ENCODE data around the gene TBX21.
A peak's percentile ranks its signal among the peaks of the same experiment; 100 is the strongest.

The TBX21 gene

DNA sequence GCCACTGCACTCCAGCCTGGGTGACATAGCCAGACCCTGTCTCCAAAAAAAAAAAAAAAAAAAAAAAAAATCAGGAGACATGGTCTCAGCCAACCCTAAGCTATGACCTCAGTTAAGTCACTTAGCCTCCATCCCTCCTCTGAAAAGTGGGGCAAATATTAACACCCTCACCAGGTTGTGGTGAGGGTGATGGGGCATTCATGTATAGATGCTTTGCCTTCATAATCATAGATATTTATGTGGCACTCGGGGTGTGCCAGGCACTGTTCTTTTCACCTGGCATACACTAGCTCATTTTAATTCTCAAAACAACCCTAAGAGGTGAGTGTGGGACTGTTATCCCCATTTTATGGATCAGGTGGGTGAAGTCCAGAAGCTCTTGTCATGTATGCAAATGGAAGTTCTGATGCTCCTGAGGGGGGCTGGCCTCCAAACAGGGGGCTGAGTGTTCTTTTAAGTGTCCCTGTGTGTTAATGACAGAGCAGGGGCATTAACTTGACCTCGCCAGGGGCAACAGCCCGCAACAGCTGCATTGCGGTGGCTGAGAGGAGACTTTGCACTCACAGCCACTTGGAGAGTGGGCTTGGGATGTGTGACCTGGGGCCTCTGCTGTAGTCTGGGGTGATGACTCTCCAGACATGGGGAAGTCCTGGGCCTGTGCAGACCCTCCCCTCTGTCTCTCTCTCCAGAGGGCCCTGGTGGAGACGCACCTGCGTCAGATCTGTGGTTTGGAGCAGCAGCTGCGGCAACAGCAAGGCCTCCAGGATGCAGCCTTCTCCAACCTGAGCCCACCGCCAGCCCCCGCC lies 34.9 kb upstream of the TBX21 start:
- no peak for DNase-seq

DNA sequence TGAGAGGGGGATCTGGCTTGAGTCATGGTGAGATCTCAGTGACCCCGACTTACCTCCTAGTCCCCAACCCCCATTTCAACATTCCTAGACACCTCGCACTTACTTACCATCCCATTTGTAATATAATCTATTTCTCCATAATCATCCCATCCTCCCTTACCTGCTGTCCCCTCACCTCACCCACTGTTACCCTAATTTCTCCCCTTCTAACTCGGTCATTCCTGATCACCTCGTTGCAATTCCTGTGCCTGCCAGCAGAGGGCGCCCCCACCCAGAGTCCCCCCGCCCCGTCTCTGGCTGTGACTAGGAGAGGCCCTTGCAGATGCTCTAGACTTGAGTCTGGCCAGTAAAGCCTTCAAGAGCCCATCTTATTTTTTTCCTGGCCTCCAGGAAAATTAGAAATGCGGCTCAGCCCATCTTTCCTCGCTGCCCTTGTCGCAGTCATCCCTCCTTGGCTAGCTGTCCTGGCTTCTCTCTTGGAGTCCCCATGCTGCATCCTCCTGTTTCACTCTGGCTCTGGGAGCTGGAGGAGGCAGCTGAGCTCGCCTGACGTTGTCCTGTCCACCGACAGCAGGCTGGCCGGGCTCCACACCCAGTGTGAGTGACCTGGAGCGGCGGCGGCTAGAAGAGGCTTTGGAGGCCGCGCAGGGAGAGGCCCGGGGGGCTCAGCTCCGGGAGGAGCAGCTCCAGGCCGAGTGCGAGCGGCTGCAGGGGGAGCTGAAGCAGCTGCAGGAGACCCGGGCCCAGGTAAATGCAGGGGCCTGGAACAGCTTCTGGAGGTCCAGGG lies 34.1 kb upstream of the TBX21 start:
- DNase-seq = peak in 41 of 51 donors; percentile 7 to 76 (median 40)

DNA sequence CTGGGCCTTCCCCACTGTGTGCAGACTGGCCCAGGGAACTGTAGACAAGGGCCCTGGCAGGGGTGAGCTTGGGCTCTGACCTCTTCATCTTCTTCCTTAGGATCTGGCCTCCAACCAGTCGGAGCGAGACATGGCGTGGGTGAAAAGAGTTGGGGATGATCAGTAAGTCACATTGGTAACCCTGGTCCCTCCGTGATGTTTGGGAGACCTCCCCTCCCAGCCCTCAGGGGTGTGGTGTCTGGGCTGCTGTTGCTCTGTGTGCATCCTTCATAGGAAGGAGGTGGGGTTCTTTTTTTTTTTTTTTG lies 33.5 kb upstream of the TBX21 start:
- no peak for DNase-seq

DNA sequence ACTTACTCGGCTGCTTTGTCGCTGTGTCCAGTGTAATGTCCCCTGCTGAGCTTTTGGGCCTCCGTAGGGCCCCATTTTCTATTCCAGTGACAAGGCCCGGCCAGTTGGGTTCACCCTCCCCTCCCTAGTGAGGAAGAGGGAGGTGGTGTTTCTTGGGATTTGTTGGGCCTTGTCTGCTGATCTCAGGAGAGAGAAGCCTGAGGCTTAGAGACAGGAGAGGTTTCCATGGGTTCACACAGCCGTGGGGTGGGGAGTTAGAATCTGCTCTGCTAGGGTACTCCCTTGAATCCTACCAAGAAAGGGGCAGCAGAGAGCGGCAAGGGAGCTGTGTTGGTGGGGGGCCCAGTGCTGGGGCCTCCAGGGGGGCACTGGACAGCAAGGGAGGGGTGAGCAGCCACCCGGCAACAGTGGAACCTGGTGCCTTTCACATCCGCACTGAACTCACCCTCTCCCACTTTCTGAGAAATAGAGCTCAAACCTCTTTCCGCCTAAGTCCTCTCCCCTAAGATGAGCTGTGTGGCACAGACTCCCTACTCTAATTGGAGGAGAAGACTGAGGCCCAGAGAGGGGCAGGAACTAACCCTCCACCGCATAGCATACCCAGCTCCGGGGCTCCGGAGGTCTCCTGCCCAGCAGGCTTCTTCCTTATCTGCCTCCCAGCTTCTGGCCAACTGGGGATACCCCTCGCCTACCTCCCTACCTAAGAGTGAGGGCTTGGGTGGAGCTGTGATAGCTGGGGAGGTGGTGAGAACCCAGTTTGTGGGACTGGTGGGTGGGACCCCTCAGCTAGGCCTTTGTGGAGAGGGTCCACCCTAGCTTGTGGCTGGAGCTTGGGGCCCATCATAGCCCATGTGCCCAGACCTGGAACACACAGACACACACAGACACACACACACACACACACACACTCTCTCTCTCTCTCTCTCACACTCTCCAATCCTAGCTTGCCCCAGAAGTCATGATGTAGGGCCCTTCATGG lies 32.3 kb upstream of the TBX21 start:
- no peak for DNase-seq

DNA sequence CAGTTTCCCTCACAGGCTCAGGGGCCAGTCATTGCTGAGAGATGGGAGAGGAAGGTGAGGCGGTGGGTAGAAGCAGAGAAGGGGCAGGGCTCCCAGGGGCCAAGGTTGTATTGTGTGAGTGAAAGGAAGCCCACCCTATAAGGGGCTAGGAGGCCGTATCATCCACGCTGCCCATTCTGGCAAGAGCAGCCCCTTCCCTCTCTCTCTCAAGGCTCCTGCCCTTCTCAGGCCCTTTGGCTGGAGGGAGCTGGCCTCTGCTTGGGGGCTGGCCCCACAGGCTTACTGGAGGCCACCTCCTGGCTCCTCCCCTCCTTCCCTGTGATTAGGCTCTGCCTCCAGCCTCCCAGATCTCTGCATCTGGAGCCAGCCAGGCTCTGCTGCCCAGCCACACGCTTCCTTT lies 31.4 kb upstream of the TBX21 start:
- DNase-seq = no peak

DNA sequence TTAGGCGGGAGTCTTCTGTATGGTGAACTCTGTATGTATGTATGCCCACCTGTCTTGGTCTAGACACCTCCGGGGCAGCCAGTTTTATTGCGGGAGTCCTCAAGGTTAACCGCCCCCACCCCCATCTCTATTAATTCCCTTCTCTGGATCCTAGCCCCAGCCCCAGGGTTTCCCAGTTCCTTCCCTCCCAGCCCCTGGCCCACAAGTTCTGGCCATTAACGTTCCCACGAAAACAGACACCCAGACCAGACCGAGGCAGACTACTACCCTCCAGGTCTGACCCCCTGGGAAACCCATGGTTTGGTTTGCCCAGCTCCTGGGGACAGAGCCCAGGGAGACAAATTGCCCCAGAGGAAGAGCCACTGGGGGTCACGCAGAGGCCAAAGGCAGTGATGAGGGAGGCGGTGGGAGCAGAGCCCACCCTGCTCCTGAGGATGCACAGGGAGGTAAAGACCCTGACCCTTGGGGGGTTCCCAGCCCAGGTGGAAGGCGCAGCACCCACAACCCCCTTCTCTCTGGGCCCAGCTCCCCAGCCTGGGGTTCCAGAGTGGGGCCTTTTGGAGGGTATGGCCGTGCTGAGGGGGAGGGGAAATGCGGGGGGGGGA lies 30.5 kb upstream of the TBX21 start:
- DNase-seq = no peak

DNA sequence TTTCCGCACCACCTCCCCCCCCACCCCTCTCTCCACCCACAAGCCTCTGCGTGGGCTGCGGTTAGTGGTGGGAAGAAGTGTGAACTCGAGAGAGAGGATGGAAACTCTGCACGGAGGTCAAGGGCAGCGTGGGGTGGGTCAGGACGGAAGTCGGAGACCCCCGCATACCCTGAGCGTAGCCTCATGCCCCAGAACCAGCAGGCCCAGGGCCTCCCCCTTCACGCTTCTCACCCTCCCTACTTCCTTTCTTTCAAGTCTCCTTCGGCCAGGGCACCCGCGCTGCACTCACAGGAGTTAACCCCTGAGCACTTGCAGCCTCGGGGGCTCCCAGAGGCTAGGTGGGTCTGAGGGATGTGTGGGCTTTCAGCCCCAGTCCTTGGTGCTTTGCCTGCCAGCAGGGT lies 29.8 kb upstream of the TBX21 start:
- DNase-seq = no peak

DNA sequence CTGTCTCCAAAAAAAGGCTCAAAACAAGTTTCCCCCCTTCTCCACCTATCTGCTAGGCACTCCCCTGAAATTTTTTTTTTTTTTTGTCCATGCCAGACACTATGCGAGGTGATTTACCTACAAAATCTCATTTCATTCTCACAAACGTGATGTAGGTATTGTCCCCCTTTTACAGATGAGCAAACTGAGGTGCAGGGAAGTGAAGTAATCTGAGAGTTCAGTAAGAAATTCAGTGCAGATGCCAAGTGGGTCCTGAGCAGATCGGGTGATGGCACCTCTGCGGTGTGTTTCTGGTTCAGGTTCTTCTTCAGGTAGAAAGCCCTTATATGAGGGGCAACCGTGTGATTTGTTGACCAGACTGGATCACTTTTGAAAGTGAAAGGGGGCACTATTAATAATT lies 29.4 kb upstream of the TBX21 start:
- no peak for DNase-seq

DNA sequence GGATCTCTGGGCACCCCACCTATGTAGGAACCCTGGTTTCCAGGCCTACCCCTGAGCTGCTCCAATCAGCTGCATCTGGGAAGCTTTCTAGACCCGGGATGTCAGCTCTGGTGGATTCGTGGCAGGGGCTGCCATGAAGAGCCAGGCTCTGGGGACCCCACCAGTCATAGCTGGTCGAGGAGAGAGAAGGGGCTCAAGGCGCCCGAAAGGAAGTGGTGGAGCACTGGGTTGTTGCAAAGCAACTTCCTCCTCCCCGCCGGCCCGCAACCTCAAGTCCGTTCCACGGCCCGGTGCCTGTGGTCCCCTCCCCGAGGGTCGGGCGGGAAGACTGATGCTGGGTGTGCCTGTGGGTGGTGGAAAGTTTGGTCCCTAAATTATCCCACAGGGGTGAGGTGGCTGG lies 28.9 kb upstream of the TBX21 start:
- DNase-seq = no peak

DNA sequence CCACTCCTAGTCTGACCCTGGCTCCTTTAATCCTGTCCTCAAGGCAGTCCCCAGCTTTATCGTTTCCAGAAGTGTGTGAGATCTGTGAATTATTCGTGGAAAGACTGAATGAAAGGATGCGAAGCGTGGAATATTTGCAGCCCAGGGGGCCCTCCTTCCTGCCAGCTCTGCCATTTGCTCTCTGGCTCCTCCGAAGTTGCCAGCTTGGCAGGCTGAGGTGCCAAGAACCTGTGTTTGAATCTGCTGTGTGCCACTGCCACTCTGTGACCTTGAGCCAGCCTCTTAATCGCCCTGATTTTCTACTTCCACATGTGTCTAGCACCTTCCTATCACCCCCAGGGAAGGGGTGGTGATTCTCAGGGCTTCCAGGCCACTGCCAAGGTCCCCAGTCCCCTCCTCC lies 28.3 kb upstream of the TBX21 start:
- DNase-seq = no peak

DNA sequence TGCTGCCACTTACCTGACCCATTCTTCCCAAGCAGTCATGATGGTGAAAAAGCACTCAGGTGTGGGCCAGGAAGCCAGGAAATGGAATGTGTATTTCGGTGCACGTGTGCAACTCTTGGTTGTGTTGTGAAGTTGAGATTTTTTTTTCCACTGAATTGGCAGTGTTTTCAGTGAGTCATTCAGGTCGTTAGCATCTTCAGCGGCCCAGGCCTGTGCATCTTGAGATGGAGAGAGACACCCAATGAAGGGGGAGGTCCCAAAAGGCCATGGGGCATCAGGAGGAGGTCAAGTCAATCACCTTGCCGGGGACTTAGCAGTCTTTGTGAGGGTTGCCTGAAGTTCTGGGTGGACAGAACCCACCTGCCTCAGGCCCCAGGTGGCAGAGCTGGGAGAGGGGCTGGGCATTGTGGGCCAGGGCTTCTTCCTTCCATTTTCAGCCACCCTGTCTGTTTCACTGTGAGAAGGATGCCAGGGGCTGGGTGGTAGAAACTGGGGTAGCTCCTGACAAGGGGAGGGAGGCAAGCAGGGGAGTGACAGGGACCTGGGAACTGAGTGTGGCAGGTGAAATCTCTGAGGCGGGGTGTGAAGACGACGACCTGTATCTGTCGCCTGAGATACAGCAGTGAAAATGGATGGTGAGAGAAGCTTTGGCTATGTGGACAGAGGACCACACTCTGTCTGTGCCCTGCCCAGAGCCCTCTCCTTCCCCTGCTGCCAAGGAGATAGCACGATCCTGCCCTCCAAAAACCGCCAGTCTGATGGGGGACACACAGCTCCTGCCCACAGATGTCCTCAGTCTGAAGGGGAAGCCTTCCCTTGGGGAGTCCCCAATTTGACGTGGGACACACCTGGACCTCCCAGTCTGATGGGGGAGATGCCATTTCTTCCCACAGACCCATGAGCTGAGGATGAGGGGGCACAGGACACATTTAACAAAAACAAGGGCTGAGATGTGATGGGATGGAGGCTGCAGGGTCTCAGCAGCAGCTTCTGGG lies 27.2 kb upstream of the TBX21 start:
- DNase-seq = no peak

DNA sequence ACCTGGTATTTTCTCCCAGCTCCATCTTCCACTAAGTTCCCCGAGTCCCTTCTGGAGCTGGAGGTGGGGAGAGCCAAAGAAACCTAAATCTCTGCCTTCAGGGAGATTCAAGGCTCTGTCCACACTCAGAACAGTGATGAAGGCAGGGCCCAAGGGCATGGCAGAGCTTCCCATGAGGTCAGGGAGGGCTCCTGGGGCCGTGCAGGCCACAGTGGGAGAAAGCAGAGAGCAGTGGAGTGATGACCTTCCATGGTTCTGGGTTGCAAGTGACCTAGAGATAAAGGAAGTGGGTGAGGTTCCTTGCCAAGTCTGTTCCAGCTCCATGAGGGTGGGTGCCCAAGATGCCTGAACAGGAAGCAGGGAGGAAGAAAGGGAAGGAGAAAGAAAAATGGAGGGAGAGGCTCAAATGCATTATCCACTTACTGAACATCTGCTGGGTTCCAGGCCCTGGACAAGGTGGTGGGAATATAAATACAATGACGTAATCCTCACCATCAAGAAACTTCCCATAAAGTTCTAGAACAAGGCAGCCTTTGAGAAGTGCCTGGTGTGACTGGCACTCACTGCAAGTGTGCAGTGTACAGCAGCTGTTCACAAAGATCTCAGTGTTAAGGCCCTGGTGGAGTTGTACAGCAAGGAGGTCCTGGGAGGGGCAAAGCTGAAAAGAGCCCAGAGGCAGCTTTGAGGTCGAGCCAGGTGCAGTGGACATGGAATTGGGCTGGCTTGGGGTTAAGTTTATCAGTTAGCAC lies 25.8 kb upstream of the TBX21 start:
- peak in 26 of 51 donors; percentile 7 to 60 (median 27) for DNase-seq

DNA sequence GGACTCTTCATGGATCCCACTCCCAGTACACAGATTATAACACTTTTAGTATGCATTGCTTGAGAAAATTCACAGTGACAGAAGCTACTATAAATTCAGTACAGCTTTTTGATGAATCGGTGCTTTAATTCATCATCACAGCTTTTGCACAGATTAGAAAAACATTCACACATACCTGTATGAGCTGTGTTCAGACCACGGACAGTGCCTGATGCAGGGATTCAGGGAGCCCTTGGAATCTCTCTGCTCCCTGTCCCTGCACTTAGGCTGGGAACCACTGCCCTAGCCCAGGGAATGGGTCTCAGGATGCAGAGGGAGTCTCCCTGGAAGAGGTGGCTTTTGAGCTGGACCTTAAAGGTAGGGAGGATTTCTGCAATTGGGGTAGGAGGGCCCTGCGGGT lies 25.2 kb upstream of the TBX21 start:
- no peak for DNase-seq

DNA sequence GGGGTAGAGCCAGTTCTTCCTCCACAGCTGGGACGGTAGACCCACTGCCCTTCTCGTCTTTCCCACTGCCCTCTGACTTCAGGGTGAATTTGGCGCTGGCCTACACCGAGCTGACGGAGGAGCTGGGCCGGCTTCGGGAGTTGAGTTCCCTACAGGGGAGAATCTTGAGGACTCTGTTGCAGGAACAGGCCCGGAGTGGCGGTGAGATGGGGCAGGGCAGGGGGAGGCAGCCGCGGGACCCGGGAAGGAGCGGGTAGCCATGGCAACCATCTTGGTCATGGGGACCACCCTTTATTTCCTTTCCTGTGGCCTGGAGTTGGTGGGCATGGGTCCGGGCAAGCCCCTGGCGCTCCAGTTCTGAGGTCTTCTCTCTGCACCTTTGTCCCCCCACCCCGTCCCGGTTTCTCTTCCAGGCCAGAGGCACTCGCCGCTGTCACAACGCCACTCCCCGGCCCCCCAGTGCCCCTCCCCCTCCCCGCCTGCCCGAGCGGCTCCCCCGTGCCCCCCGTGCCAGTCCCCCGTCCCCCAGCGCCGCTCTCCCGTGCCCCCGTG lies 24.6 kb upstream of the TBX21 start:
- DNase-seq = peak in 3 of 51 donors; percentile 12 to 35 (median 25)

DNA sequence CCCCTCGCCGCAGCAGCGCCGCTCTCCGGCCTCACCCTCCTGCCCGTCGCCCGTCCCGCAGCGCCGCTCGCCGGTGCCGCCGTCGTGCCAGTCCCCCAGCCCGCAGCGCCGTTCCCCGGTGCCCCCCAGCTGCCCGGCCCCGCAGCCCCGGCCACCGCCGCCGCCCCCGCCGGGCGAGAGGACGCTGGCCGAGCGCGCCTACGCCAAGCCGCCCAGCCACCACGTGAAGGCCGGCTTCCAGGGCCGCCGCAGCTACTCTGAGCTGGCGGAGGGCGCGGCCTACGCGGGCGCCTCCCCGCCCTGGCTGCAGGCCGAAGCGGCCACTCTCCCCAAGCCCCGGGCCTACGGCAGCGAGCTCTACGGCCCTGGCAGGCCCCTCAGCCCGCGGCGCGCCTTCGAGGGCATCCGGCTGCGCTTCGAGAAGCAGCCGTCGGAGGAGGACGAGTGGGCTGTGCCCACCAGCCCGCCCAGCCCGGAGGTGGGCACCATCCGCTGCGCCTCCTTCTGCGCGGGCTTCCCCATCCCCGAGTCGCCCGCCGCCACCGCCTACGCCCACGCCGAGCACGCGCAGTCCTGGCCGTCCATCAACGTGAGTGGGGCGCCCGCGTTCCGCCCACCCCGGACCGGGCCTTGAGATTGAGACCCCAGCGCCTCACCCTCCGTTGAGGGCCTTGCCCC lies 24.0 kb upstream of the TBX21 start:
- peak in 13 of 51 donors; percentile 13 to 57 (median 31) for DNase-seq

DNA sequence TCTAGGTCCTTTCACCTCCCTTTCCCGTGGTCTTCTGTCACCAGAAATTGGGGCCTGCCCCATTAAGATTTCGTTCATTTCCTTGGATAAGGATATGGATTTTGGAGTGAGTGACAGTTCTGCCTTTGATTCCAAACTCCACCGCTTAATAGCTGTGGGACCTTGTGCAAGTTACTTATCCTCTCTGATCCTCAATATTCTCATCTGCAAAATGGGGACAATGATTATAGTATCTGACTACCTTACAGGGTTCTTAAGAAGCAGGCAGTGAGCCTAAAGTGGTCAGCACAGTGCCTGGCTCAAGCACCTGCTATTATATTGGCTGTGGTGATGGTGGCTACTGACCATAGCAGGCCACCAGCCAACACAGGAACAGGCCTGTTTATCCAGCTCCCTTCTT lies 23.4 kb upstream of the TBX21 start:
- DNase-seq = no peak

DNA sequence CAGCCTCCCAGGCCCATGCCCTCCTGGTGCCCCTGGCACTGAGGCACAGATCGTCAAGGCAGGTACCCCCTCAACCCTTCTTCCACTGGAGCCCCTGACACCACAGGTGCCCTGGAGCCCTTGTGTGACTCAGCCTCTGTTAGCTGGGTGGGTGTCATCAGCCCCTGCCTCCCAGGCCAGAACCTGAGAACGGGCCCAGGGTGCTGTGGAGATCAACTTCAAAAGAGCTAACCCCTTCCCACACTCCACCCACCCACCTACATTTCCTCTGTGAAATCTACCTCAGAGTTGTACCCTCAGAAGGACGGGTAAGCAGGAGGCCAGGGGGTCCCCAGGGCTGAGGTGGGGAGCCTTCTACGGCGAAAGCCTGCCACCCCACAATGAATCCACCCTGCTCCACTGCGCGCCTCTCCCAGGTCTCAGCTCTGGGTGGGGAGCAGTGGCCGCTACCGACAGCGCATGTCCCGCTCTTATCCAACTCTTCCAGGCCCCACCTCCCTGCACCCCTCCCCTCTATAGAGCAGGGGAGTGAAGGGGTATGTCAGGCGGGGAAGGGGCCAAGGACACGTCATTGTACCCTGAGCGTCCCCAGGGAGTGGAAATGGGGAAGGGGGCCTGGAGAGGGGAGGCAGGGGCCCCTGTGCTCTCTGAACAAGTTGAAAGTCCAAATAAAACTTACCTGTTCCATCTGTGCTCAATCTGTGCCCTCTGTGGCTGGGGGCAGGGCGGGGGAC lies 21.5 kb upstream of the TBX21 start:
- DNase-seq = no peak

Measured in hypothalamus (tissue), 51 donors.